ENCODE data around the gene TENT5D.

TENT5D gene

DNA sequence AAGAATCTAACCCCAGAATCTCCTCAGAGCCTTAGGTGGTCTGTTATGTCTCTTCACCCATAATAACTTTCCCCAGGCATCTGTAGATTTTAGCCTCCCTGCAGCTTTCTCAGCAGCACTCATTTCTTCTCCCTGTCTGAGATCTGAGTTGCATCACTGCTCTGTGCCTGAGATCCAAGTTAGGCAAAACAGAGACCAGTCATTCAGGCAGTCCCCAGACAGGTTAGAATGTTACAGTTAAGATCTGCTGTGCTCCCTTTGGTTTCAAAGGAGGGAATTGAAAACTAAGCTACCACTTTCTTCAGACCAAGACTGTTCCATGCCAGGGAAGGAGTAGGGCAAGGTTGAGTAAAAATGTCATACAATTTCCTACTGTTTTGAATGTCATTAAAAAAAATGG is 65.3 kb downstream of the TENT5D start:
- Mint-ChIP-seq H3K9me3 (peaks cover 46% of the 10 kb centered on the region), H3K36me3 (ENCODE audit: low read depth) (no peaks in the 10 kb centered on the region), H3K4me3 (no peak overlapping the region), H3K27ac (no peak overlapping the region), H3K27me3 (ENCODE audit: low read depth, poor library complexity) (no peaks in the 10 kb centered on the region), H3K4me1 (no peaks in the 10 kb centered on the region)
- DNase-seq, result no peak
- TF ChIP-seq, protein P1, sequence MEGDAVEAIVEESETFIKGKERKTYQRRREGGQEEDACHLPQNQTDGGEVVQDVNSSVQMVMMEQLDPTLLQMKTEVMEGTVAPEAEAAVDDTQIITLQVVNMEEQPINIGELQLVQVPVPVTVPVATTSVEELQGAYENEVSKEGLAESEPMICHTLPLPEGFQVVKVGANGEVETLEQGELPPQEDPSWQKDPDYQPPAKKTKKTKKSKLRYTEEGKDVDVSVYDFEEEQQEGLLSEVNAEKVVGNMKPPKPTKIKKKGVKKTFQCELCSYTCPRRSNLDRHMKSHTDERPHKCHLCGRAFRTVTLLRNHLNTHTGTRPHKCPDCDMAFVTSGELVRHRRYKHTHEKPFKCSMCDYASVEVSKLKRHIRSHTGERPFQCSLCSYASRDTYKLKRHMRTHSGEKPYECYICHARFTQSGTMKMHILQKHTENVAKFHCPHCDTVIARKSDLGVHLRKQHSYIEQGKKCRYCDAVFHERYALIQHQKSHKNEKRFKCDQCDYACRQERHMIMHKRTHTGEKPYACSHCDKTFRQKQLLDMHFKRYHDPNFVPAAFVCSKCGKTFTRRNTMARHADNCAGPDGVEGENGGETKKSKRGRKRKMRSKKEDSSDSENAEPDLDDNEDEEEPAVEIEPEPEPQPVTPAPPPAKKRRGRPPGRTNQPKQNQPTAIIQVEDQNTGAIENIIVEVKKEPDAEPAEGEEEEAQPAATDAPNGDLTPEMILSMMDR (IDR thresholded peaks at IDR 0.05), result no peak

- DNase-seq, result no peak
- H3K9me3 Mint-ChIP-seq, result peaks cover 48% of the 10 kb centered on the region
- no peaks in the 10 kb centered on the region for H3K36me3 Mint-ChIP-seq (ENCODE audit: low read depth)
- H3K4me3 Mint-ChIP-seq, result no peak overlapping the region
- H3K4me1 Mint-ChIP-seq, result no peaks in the 10 kb centered on the region
- no peak overlapping the region for H3K27ac Mint-ChIP-seq
- TF ChIP-seq, protein P1 (IDR thresholded peaks at IDR 0.05), result no peak
- H3K27me3 Mint-ChIP-seq (ENCODE audit: low read depth, poor library complexity), result no peaks in the 10 kb centered on the region
These were observed 66.1 kb downstream of the TENT5D start for GRCh38 chrX:80486299-80486698.

GRCh38 chrX:80489166-80489565 is 68.9 kb downstream of the TENT5D start:
- Mint-ChIP-seq H3K27me3 (ENCODE audit: low read depth, poor library complexity) (no peaks in the 10 kb centered on the region), H3K9me3 (peaks cover 47% of the 10 kb centered on the region), H3K36me3 (ENCODE audit: low read depth) (no peaks in the 10 kb centered on the region), H3K4me1 (no peaks in the 10 kb centered on the region), H3K27ac (no peak overlapping the region), H3K4me3 (no peak overlapping the region)
- TF ChIP-seq, protein P1 (IDR thresholded peaks at IDR 0.05), result no peak
- DNase-seq, result no peak
